NCI-H2171 (cell line): ENCODE measurements around the gene BTBD19.
"Not testable (repeated sequence)": the region's sequence is repeated elsewhere in the genome, so short reads cannot be mapped to it uniquely, and the experiment has no call there.

ENCODE experiments used
- DNase-seq: peaks from one replicate; lab custom pipeline; 2025; lab: John Stamatoyannopoulos, UW

Gene BTBD19

DNA sequence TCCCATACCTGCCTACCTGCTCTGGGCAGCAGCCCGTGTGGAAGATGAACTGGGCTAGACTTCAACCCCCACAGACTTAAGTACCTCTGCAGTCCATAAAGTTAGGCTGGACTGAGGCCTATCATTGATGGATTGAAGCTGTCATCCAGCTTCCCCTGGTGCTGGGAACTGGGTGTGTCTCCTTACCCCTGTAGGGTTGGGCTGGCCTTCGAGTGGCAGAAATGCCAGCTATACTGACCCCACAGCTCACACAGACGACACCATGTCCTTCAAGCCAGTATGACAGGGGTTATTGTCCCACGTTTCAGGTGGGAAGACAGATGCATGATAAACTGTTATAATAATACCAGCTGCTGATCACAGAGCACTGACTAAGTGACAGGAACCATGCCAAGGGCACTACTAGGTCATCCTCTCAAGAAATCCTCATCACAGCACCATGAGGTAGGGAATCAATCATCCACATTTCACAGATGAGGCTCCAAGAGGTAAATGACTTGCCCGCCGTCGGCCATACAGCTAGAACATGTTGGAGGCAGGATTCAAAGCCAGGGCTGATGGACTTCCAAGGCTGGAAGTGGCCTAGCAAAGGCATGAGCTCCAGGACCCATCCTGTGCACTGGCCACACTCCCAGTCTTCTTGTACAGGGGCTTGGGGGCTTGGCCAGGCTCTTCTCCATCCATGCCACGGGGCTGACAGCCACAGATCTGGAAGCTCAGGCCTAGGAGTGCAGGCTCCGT lies 20.0 kb upstream of the BTBD19 start, which contains the start of gene BEST4:
Gene BEST4, minus strand, starts transcription at position 51 of the 741 bp plus-strand sequence. CDS start 465 bp downstream, outside the sequence.
- DNase-seq: no peak

DNA sequence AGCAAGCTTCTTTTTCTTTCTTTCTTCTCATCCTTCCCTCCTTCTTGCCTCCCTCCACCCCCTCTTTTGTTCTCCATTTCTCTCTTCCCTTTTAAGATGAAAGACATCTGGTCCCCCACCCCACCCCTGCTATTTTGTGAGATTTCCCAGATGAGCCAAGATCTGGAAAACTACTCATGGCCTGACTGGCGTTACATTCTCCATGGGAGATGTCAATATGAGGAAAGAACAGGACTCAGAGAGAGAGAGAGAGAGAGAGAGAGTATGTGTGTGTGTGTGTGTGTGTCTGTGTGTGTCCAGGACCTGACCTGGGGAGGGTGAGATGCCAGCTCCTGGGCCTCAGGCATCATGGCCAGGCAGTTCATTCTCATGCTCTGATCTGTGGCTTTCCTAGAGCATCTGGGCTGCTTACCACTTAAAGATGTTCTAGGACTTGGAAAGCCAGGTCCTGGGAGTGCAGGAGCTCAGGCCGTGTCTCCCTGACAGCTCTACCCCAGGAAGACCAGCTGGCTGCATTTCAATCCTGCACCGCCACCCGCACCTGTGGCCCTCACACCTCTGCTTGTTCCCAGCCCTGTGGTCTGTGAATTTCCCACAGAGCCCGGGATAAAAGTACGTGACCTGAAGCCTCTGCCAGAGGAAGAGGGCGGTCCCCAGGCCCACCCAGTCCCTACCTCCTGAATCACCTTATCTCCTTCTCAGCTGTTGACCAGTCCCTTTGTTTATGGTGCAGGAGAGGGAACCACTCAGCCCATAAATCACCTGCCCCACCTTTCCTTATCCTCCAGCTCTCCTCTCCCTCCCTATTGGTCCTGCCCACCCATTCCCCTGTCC lies 17.1 kb upstream of the BTBD19 start:
- DNase-seq: no peak

DNA sequence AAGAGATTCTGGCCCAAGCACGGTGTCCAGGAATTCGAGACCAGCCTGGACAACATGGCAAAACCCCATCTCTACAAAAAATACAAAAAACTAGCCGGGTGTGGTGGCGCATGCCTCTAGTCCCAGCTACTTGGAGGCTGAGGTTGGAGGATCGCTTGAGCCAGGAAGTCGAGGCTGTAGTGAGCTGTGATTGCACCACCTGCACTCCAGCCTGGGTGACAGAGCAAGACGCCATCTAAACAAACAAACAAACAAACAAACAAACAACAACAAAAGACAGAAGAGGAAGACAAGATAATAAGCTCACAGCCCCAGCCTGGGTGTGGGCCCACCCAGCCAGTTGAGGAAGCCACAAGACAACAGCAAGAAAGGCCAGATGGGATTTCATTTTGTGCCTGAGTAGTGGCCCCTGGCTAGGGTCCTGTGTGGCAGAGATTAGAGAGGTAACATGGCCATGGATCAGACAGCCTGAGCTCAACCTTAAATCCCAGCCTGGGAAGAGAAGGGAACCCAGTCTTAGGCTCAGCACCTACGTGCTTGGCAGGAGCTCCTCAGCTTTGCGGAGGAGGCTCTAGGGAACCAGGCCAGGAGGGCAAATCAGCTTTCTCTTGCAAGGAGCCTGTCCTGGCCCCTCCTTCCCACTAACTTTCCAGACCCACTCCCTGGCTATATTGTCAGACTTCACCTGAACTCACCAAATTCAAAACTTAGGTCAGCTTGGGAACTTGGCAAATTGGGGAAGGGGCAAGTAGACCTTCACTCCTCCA lies 15.4 kb upstream of the BTBD19 start:
- DNase-seq: no peak

DNA sequence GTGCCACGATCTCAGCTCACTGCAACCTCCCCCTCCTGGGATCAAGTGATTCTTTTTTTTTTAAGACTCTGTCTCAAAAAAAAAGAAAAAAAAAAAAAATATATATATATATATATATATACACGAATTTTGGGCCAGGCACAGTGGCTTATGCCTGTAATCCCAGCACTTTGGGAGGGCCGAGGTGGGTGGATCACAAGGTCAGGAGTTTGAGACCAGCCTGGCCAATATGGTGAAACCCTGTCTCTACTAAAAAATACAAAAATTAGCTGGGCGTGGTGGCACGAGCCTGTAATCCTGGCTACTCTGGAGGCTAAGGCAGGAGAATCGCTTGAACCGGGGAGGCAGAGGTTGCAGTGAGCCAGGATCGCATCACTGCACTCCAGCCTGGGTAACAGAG lies 10.4 kb upstream of the BTBD19 start:
- DNase-seq: not testable (repeated sequence)

DNA sequence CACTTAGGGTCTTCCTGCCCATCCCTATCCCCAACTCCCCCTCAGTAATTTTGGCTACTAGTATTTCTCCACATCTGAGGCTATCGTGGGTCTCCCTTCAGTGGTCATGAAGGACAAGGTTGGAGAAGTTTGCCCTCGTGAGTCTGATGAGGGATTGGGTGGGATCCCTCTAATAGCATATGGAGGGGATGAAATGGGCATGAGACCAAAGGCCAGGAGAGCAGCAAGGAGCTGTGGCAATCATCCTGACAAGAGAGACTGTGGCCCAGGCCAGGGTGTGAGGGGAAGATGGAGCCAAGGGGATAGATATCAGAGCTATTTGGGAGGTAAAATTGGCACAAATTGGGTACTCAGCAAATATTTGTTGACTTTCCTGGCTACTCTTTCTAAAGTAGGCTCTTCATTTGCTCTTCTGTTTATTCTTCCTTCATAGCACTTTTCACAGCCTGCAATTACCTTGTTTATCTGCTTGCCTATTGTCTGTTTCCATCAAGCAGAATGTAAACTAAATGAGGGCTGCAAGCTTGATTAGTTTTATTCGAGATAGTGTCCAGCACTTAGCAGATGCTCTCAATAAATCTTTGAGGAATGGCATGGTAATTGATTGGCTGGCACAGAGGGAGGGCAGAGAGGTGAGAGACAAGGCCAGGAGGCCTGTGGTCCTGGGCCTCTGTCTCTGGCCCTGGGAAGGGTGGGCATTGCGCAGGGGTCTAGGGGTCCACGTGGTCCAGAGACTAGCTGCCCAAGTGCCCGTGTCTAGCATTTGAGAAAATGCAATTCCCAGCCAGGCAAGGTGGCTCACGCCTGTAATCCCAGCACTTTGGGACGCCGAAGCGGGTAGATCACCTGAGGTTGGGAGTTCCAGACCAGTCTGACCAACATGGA lies 9.6 kb upstream of the BTBD19 start:
- no peak for DNase-seq

DNA sequence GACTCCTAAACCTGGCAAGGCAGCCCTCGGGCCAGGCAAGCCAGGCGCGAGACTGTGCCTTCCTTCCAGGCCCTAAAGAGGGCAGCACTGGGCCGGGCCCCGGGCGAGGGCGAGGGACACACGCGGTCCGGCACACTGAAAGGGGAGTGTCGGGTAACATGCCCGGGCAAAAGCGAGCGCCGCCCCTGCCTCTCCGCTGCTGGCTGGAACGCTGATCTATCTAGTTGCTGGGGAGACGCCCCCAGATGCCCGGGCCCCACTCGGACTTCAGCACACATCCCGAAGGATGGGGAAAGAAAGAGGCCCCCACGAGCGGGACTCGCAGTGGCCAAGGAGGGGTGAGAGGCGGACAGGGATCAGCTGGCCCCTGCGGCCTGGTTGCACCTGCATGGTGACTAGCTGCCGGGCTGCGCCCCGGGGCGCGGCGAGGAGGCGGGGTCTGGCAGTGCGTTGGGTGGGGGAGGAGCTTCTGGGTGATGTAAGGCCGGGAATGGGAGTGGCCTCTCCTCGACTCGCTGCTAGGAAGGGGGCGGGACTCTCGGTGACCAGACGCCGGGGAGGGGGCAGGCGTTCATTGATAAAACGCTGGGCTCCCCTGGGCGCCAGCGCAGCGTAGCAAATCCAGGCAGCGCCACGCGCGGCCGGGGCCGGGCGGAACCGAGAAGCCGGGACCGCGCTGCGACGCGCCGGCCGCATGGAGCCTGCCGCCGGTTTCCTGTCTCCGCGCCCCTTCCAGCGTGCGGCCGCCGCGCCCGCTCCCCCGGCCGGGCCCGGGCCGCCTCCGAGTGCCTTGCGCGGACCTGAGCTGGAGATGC lies 8.3 kb upstream of the BTBD19 start, which contains the start of gene PLK3:
Gene PLK3, plus strand, starts transcription at position 608 of the 815 bp plus-strand sequence. Its CDS starts 87 bp downstream, at position 695.
- DNase-seq: peak; percentile 98

DNA sequence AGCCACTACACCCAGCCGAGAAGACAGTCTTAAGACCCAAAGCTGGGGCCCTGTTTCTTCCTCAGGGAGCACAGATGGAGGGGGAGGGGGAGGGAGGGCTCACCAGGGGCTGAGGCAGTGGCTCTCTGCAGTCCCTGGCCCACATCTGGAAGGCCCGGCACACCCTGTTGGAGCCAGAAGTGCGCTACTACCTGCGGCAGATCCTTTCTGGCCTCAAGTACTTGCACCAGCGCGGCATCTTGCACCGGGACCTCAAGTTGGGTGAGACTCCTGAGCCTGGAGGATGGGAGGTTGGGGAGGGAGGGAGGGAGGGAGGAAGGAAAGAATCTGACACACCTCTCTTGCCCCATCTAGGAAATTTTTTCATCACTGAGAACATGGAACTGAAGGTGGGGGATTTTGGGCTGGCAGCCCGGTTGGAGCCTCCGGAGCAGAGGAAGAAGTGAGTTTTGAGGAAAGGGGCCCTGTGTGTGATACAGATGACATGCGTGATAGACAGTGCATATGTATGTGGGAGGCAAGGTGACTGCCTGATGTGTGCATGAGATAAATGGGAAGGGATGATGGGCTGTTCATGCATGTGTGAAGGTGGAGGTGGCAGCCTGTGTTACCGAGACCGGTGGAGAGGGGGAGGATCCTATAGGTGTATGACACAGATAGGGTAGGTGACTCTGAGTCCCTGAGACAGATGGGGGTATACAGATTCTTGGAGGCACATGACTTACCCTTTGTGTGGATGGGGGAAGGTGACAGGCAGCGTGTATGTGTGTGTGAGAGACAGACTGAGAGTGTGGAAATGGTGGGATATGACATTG lies 6.6 kb upstream of the BTBD19 start:
- DNase-seq: peak; percentile 66

DNA sequence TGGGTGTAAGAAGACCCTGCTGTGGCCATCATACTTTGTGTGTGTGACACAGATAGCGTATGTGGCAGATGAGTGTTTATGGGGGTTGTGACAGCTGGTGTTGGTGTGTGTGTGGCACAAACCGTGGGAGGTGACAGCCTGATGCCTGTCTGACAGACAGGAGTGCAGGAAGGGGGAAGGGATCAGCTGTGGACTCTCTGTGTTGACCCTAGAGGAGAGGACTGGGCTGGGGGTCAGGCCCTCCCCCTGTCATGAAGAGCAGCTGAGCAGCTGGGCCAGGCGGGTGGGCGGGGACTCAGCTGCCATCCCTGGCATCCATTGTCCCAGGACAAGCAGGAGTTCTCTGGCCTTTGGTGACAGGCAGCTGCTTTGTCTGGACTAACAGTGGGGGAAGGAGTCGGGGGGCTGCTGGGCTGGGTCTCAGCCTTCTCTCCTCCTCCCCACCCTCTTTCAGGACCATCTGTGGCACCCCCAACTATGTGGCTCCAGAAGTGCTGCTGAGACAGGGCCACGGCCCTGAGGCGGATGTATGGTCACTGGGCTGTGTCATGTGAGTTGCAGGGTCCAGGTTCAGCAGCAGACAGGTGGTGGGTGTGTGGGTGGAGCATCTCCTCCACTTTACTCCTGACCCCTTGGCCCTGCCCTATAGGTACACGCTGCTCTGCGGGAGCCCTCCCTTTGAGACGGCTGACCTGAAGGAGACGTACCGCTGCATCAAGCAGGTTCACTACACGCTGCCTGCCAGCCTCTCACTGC lies 5.8 kb upstream of the BTBD19 start:
- peak; percentile 47 for DNase-seq

DNA sequence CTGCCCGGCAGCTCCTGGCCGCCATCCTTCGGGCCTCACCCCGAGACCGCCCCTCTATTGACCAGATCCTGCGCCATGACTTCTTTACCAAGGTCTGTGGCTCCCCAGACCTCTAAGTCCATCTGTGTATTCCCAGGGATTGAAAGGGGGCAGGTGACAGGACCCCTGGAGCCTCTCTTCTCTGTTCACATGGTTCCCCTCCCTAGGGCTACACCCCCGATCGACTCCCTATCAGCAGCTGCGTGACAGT lies 5.3 kb upstream of the BTBD19 start:
- no peak for DNase-seq

DNA sequence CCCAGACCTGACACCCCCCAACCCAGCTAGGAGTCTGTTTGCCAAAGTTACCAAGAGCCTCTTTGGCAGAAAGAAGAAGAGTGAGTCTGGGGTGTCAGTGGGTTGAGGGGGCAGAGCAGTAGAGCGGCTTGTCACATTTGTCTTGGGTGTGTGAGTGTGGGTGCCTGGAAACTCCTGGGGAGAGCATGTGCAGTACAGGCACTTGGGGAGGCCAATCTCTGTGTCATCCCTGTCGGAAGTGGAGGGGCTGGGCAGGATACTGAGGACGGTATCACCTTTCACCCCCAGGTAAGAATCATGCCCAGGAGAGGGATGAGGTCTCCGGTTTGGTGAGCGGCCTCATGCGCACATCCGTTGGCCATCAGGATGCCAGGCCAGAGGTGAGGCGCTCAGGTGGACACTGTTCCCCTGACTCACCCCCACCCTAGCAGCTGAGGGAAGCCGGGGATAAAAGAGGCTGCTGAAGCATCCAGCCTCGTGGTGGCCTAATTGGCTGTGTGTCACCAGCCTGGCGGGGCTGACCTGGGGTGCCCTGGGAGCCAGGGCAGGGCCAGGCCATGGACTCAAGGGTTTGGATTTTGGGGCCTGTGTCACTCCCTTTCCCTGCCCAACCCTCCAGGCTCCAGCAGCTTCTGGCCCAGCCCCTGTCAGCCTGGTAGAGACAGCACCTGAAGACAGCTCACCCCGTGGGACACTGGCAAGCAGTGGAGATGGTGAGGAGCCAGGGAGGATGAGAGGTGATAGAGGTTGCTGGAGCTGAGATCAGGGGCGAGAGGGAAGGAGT lies 4.8 kb upstream of the BTBD19 start:
- DNase-seq: no peak

DNA sequence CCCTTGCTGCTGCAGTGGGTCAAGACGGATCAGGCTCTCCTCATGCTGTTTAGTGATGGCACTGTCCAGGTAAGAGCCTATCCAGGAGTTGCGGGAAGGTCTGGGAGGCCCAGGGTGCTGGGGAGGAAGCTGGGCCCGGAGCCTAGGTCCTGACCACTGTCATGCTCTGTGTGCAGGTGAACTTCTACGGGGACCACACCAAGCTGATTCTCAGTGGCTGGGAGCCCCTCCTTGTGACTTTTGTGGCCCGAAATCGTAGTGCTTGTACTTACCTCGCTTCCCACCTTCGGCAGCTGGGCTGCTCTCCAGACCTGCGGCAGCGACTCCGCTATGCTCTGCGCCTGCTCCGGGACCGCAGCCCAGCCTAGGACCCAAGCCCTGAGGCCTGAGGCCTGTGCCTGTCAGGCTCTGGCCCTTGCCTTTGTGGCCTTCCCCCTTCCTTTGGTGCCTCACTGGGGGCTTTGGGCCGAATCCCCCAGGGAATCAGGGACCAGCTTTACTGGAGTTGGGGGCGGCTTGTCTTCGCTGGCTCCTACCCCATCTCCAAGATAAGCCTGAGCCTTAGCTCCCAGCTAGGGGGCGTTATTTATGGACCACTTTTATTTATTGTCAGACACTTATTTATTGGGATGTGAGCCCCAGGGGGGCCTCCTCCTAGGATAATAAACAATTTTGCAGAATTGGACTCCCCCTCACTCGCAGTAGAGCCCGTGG lies 2.9 kb upstream of the BTBD19 start:
- no peak for DNase-seq

DNA sequence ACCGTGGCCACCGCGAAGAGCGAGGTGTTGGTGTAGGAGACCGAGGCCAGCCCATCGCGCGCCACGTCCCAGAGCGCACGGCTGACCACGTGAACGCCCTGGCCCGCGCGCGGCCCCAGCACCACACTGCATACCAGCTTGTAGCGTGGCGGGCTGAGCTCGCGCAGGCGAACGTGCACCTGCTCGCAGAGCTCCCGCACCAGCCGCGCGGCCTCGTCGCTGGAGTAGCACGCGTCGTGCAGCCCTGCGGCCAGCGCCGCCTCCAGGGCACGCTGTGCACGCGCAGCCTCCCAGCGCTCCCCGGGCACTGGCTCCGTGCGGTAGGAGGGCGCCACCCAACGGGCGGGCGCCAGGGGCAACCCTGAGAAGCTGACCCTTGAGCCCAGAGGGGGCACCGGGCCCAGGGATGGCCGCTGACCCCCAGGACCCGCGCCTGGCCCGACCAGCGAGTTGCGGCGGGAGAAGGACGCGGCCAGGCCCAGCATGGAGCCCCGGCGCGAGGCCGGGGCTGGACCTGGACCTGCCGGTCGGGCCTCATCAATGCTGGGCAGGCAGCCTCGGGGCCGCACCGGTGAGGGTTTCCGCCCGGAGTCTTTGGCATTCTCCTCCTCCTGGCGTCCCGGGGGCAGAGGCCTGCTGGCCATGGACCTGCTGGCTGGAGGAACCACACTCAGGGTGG lies 2.2 kb upstream of the BTBD19 start:
- no peak for DNase-seq

DNA sequence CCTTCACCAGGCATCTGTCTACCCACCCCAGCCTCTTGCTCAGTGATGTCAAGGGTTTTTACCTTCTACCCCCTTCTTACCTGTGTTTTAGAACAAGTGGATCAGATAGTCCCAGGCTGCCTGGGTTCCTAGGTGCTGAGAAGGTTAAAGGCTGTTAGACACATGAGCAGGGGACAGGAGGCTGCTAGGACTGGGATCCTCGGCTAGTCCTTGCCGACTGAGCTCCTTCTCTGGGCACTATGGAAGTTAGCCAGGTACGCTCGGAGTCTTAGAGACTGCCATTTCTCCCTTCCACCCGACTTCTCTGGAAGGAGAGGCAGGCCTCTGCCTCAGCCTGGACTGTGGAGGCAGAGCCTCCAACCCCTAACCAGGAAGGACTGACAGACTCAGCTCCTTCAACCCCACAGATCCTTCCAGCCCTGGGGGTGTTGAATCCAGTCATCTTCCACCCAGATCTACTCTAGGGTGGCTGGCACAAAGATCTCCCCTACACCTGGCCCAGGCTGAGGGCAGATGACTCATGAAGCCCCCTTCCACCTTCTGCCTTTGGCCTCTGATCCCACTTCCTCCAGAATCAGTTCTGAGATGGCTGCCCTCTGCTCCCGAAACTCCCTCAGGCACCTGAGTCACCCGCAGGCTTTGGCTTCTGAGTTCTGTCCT lies 1.5 kb upstream of the BTBD19 start, which contains the start of gene DYNLT4:
Gene DYNLT4, minus strand, starts transcription at position 648 of the 660 bp plus-strand sequence. CDS start 683 bp downstream, outside the sequence.
- DNase-seq: no peak

DNA sequence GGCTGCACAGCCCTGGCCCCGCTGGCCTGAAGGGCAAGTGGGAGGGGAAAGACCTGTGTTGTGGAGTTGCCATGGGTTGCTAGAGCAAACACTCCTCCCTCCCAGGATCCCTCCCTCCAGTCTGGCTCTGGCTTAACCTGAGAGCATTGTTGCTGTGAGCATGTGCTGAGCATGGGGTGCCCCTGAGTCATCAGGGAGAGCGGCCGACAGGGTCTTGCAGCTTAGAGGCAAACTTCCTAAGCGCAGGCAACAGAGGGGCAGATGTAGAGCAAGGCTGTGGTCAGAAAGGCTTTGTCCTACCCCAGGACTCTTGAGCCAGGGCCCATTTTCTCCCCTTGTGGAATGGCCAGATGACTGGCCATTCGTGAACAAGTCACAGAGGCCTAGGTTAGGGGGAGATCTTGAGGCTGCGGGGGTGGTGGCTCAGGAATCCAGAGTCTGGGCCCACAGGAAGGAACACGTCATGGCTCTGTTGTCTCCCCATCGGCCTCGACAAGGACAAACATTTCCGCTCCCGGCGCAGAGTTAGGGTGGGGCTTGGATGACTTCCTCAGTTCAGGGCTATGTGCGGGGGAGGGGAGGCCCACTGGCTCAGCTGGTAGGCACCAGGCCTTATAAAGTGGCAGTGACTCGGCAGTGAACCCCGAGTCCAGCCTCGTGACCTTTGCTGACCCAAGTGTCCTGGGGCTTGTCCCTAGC lies 810 bp upstream of the BTBD19 start:
- no peak for DNase-seq
